ENCODE data around the gene CHMP2A. TPM values are rescaled to one million over a fixed set of nuclear protein-coding genes. Genes with fewer than 3 reads are reported as not detected.

CHMP2A gene
- total RNA-seq, 1 donor from 2014 or later, result 86.5 TPM

DNA sequence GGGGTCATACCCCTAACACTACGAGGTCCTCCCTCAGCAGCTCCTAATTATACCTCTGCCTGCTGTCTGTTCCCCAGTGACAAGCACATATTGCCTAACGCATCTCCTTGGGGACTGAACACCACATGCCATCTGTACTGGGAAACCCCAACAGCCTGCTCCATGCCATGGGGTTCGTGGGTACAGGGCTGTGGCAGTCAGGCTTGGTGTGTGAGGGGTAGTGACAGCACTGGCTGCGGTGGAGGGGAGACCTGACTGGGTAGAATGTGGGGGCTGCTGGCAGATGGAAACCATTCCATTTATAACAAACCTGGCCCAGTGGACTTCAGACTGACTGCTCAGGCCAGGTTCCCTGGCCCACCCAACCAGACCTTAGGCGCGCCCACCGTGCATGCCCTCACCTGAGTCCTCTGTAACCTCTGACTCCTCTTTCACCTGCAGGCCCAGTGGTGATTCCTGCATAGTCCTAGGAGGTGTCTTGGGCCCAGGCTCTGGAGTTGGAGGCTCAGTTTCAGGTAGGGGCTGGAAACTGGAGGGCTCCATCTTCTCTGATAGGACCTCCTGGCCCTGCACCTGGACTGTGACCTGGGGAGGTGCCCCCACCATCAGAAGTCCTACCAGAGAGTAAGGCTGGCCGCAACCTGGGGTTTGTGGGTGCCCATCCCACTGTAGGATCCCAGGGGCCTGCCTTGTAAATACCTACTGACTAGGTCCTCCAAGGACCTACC is 15.2 kb upstream of the CHMP2A start:
- no peak overlapping the region for H3K4me3 Mint-ChIP-seq
- H3K27me3 Mint-ChIP-seq (ENCODE audit: low read depth), result no peaks in the 10 kb centered on the region
- DNase-seq (ENCODE audit: low spot score in 2 of 2, unreplicated experiment in 2 of 2), result peak in 1 of 2 experiments; percentile 18
- peaks cover 1% of the 10 kb centered on the region for H3K36me3 Mint-ChIP-seq
- TF ChIP-seq, protein P1, sequence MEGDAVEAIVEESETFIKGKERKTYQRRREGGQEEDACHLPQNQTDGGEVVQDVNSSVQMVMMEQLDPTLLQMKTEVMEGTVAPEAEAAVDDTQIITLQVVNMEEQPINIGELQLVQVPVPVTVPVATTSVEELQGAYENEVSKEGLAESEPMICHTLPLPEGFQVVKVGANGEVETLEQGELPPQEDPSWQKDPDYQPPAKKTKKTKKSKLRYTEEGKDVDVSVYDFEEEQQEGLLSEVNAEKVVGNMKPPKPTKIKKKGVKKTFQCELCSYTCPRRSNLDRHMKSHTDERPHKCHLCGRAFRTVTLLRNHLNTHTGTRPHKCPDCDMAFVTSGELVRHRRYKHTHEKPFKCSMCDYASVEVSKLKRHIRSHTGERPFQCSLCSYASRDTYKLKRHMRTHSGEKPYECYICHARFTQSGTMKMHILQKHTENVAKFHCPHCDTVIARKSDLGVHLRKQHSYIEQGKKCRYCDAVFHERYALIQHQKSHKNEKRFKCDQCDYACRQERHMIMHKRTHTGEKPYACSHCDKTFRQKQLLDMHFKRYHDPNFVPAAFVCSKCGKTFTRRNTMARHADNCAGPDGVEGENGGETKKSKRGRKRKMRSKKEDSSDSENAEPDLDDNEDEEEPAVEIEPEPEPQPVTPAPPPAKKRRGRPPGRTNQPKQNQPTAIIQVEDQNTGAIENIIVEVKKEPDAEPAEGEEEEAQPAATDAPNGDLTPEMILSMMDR (IDR thresholded peaks at IDR 0.05; ENCODE audit: unreplicated experiment), result no peak
- H3K4me1 Mint-ChIP-seq, result peaks cover 19% of the 10 kb centered on the region
- no peak overlapping the region for H3K27ac Mint-ChIP-seq
- no peaks in the 10 kb centered on the region for H3K9me3 Mint-ChIP-seq

DNA sequence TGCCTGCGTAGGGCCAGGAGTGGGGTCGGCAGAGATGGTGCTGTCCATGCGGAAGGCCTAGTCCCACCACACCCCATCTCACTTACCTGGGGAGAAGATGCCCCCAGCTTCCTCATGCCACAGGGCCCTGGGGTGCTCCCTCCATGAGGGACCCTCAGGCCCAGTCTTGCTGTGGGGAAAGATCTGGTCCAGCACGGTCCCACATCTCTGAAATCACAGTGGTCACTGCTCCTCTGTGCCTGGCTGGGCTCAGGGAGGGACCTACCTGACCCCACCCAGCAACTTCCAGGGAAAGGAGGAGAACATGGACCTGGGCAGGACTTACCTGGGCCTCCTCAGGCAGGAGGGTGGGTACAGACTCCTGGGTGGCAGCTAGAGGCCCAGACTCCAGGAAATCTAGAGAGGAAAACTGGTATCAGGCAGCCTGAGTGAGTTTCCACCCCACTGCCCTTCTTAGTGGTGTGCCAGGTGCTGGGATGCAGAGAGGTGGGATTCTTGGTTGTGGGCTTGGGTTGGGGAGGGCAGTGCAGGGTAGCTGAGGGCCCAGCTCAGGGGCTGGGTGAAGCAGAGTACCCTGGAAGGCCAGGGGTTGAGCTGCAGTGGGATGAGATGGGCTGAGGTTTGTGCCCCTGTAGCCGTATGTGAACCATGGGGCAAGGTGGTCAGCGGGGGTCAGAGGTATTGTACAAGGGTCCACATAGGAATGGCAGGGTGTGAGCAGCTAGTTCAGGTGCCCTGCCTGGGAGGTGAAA is 14.5 kb upstream of the CHMP2A start:
- peaks cover 3% of the 10 kb centered on the region for H3K36me3 Mint-ChIP-seq
- H3K4me1 Mint-ChIP-seq, result peaks cover 17% of the 10 kb centered on the region
- H3K27ac Mint-ChIP-seq, result no peak overlapping the region
- DNase-seq (ENCODE audit: low spot score in 2 of 2, unreplicated experiment in 2 of 2), result peak in 1 of 2 experiments; percentile 14
- H3K4me3 Mint-ChIP-seq, result no peak overlapping the region
- TF ChIP-seq, protein P1 (IDR thresholded peaks at IDR 0.05; ENCODE audit: unreplicated experiment), result no peak
- no peaks in the 10 kb centered on the region for H3K27me3 Mint-ChIP-seq (ENCODE audit: low read depth)
- H3K9me3 Mint-ChIP-seq, result no peaks in the 10 kb centered on the region

DNA sequence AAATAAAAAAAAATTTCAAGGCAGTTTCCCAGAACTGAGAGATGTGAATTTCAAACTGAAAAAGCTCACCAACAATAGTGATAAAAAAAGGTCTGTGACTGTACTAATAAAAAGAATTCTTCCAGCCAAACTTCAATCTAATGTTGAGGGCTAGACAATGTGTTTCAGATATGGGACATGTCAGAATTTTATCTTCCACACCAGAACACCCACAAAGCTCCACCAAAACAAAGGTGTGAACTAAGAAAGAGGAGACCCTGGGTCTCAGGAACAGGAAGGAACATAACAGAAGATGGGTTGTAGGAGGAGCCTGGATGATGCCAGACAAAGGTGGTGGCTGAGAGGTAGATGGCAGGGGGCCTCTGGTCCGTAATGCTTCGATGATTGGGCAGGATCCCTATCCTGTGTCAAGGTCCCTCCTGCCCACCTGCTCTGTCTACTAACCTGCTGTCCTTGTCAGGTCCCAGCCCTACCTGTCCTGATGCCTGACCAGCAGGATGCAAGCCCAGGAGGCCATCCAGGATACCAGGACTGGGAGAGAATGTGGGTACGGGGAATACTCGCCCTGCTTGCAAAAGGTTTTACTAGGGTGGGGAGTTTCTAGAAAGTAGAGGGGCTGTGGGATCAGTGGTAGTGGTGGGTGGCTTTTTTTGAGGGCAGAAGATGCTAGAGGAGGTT is 13.7 kb upstream of the CHMP2A start:
- no peaks in the 10 kb centered on the region for H3K9me3 Mint-ChIP-seq
- H3K27ac Mint-ChIP-seq, result no peak overlapping the region

DNA sequence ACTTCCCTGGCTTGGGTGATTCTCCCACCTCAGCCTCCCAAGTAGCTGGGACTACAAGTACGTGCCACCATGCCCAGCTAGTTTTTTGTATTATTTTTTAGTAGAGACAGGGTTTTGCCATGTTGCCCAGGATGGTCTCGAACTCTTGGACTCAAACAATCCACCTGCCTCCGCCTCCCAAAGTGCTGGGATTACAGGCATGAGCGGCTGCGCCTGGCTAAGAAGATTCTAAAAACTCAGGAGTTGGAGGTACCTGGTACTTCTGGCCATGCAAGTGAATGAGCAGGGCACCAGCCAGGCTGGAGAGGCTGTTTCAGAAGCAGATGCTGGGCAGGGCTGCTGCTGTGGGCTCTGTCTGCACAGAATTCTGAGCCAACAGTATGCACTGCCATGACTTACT is 12.1 kb upstream of the CHMP2A start:
- Mint-ChIP-seq H3K27ac (no peak overlapping the region), H3K27me3 (ENCODE audit: low read depth) (no peaks in the 10 kb centered on the region)
- no peak for DNase-seq (ENCODE audit: low spot score in 2 of 2, unreplicated experiment in 2 of 2)

More for the DNA sequence above, 13.7 kb upstream of the CHMP2A start:
- Mint-ChIP-seq H3K27me3 (ENCODE audit: low read depth) (no peaks in the 10 kb centered on the region), H3K4me1 (peaks cover 12% of the 10 kb centered on the region), H3K36me3 (peaks cover 3% of the 10 kb centered on the region), H3K4me3 (no peak overlapping the region)
- TF ChIP-seq, protein P1 (IDR thresholded peaks at IDR 0.05; ENCODE audit: unreplicated experiment), result no peak
- DNase-seq (ENCODE audit: low spot score in 2 of 2, unreplicated experiment in 2 of 2), result no peak

DNA sequence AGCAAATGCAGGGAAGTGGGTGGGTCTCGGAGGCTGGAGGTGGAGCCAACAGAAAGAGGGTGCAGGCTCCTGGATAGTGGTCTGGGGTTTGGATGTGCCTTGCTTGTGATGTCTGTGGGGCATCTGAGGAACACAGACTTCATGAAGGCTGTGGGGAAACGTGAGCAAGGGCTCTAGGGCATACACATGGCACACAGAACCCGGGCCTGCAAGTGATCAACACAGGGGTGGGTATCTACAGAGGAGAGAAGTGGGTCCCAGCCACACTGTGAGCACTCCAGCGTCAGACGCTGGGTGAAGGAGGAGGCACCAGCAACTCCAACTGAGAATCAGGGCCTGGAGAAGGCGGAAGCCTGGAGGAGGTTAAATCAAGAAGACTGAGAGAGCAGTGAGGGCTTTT is 8.9 kb upstream of the CHMP2A start:
- Mint-ChIP-seq H3K9me3 (no peaks in the 10 kb centered on the region), H3K27ac (peak overlapping the region; percentile 79), H3K27me3 (ENCODE audit: low read depth) (no peaks in the 10 kb centered on the region), H3K4me1 (peaks cover 16% of the 10 kb centered on the region), H3K36me3 (peaks cover 3% of the 10 kb centered on the region), H3K4me3 (no peak overlapping the region)
- no peak for DNase-seq (ENCODE audit: low spot score in 2 of 2, unreplicated experiment in 2 of 2)
- TF ChIP-seq, protein P1 (IDR thresholded peaks at IDR 0.05; ENCODE audit: unreplicated experiment), result no peak

More for the DNA sequence above, 12.1 kb upstream of the CHMP2A start:
- Mint-ChIP-seq H3K4me3 (no peak overlapping the region), H3K9me3 (no peaks in the 10 kb centered on the region), H3K4me1 (peaks cover 3% of the 10 kb centered on the region), H3K36me3 (peaks cover 3% of the 10 kb centered on the region)
- TF ChIP-seq, protein P1 (IDR thresholded peaks at IDR 0.05; ENCODE audit: unreplicated experiment), result no peak
